Activated naive CD8-positive, alpha-beta T cell treated with anti-CD3 and anti-CD28 coated beads for 36 hours (primary cell): Measurements from ENCODE around the gene ANKEF1. TPM values are rescaled to one million over a fixed set of nuclear protein-coding genes. Genes with fewer than 3 reads are reported as not detected.

Experiments used
- DNase-seq: peaks from one replicate; pipeline ENCODE4 v3.0.0; 2021
- H3K27ac Mint-ChIP-seq: one replicate; pipeline ENCODE4 v1.8.0; 2022; ENCODE audit warnings: mild to moderate bottlenecking, moderate library complexity, mixed read lengths
- H3K27me3 Mint-ChIP-seq: one replicate; pipeline ENCODE4 v1.8.0; 2022; ENCODE audit warnings: mild to moderate bottlenecking, mixed read lengths
- H3K36me3 Mint-ChIP-seq: one replicate; pipeline ENCODE4 v1.8.0; 2021; ENCODE audit warnings: mild to moderate bottlenecking, mixed read lengths
- H3K4me1 Mint-ChIP-seq: one replicate; pipeline ENCODE4 v1.8.0; 2021; ENCODE audit warnings: mixed read lengths
- H3K4me3 Mint-ChIP-seq: one replicate; pipeline ENCODE4 v1.8.0; 2022; ENCODE audit warnings: mild to moderate bottlenecking, moderate library complexity, mixed read lengths
- H3K9me3 Mint-ChIP-seq: one replicate; pipeline ENCODE4 v1.8.0; 2022; ENCODE audit warnings: mixed read lengths
- total RNA-seq, 2 experiments: library from RNA; stranded (reverse); gene quantifications; one replicate each; pipeline ENCODE4 v1.2.3, GENCODE V29; 2021

Gene ANKEF1
- total RNA-seq, 2 experiments from 2014 or later = 3.5 to 3.6 TPM

DNA sequence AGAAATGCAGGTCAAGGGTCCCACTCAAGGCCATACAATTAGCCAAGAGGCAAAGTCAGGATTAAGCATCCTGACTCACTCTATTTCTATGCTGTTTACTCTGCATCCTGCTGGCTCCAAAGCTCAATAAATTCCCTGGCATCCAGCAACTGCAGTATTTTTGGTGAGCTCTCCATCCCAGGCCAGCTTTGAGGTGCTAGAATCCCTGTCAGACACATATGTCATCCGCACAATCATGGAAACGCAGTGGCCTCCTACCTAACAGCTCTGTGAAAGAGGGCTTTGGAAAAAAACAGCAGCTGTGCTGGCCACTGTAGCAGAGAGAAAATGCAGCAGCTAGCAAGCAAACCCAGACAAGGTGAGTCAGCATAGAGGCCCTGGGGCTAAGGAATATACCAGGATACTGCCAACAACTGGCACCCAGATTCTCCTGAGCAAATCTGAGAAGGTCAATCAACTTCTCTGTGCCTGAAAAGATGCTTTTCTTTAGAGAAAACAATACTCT is 58.4 kb downstream of the ANKEF1 start:
- DNase-seq = no peak
- Mint-ChIP-seq H3K27ac (no peak overlapping the region), H3K27me3 (peaks cover 4% of the 10 kb centered on the region), H3K36me3 (no peaks in the 10 kb centered on the region), H3K9me3 (no peaks in the 10 kb centered on the region), H3K4me1 (no peaks in the 10 kb centered on the region), H3K4me3 (no peak overlapping the region)

DNA sequence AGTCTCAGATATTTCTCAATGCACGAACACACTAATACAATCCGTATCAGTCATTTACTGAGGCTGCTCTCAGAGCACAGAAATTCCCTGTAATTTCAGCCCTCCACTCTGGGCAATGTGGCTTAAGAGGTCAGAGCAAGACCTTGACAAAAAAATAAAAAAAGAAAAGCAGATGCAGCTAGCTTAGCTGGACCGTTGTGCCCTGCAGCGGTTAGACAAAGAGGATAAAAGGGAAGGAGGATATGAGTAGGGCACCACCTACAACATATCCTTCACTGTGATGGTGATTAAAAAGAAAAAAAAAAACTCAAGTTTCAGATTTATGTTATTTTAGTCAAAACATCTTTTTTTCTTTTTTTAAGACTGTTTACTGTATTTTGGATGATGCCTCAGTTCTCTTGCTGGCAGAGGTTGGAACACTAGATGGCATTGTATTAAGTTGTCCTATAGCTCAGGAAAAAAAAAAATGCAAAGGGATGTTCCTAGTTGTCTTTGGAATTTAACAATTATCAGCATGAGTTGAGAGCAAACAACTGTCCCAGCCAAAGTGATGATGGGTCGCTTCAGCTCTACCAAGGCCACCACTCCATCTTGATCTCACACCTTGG is 59.9 kb downstream of the ANKEF1 start:
- Mint-ChIP-seq H3K36me3 (no peaks in the 10 kb centered on the region), H3K4me1 (no peaks in the 10 kb centered on the region), H3K27me3 (peaks cover 4% of the 10 kb centered on the region), H3K4me3 (no peak overlapping the region), H3K27ac (no peak overlapping the region), H3K9me3 (peaks cover 3% of the 10 kb centered on the region)
- no peak for DNase-seq

DNA sequence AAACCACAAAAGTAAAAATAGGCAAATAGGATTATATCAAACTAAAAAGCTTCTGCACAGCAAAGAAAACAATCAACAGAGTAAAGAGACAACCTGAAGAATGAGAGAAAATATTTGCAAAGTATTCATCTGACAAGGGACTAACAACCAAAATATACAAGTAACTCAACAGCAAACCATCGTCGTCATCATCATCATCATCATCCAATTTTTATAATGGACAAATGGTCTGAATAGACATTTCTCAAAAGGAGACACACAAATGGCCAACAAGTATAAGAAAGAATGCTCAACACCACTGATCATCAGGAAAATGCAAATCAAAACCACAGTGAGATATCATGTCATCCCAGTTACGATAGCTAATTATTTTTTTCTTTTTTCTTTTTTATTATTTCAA is 62.0 kb downstream of the ANKEF1 start:
- Mint-ChIP-seq H3K4me1 (no peaks in the 10 kb centered on the region), H3K27ac (no peak overlapping the region), H3K4me3 (no peak overlapping the region), H3K9me3 (peaks cover 3% of the 10 kb centered on the region), H3K27me3 (peaks cover 4% of the 10 kb centered on the region), H3K36me3 (no peaks in the 10 kb centered on the region)
- no peak for DNase-seq

DNA sequence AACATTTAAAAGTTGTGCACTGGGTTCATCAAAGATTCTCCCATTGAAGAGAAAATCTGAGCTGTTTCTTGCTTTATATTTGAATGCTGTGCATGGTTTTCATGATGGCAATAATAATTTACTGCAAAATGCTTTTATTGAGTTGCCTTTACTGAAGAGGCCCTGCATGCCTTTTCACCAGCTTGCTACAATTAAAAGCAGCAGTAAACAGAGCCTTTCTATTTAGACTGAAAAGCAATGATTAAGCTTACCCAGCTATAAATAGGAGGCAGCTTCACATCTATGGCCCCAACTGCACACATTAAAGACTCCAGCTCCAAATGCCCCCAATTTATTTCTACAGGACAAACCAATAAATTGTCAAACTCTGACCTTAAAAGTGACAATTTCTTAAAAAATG is 70.3 kb downstream of the ANKEF1 start:
- no peak overlapping the region for H3K4me3 Mint-ChIP-seq
- peaks cover 4% of the 10 kb centered on the region for H3K9me3 Mint-ChIP-seq
- no peak for DNase-seq
- no peaks in the 10 kb centered on the region for H3K36me3 Mint-ChIP-seq
- H3K27ac Mint-ChIP-seq = no peak overlapping the region
- H3K27me3 Mint-ChIP-seq = no peaks in the 10 kb centered on the region
- no peaks in the 10 kb centered on the region for H3K4me1 Mint-ChIP-seq

Other genes with a start within 250 kb of the ANKEF1 start
- gene PAK5, start 195.9 kb upstream of the ANKEF1 start, total RNA-seq = not detected
- gene SNAP25, start 183.8 kb downstream of the ANKEF1 start, total RNA-seq = not detected